Gastrocnemius medialis (tissue), 4 donors: ENCODE measurements around the gene ARL6IP6. TPM values are rescaled to one million over a fixed set of nuclear protein-coding genes. Genes with fewer than 3 reads are reported as not detected.
A peak's percentile ranks its signal among the peaks of the same experiment; 100 is the strongest.
"Not testable (repeated sequence)": the region's sequence is repeated elsewhere in the genome, so short reads cannot be mapped to it uniquely, and the experiment has no call there.

Experiments
- ATAC-seq, 2 donors: fragments of 150-250 bp; one replicate each; pipeline ENCODE4 v1.9.1; 2016
- DNase-seq, 2 donors: peaks; one replicate each; pipeline ENCODE4 v3.0.0-alpha.2; 2019
- H3K27ac ChIP-seq, 4 donors: fragments of 200-600 bp; sonication (generic); 1 replicate in 1 of 4; 2 replicates in 3 of 4; pipeline ENCODE4 v1.5.1; 2016 to 2018; ENCODE audit warnings: mild to moderate bottlenecking in 2 of 4, moderate library complexity in 1 of 4
- H3K27me3 ChIP-seq, 3 donors: fragments of 200-600 bp; sonication (generic) in 2 of 3; 1 replicate in 1 of 3; 2 replicates in 2 of 3; pipeline versions ENCODE4 v1.5.1 to v1.6.0; 2016 to 2019; ENCODE audit warnings: mild to moderate bottlenecking in 1 of 3, moderate library complexity in 1 of 3
- H3K36me3 ChIP-seq, 2 donors: fragments of 200-600 bp; sonication (generic) in 1 of 2; one replicate each; pipeline ENCODE4 v1.5.1; 2017 to 2018
- H3K4me1 ChIP-seq, 2 donors: fragments of 200-600 bp; sonication (generic) in 1 of 2; one replicate each; pipeline ENCODE4 v1.5.1; 2016 to 2017; ENCODE audit warnings: mild to moderate bottlenecking in 2 of 2
- H3K4me3 ChIP-seq, 4 donors: fragments of 200-600 bp; sonication (generic) in 3 of 4; 1 replicate in 1 of 4; 2 replicates in 3 of 4; pipeline ENCODE4 v1.5.1; 2016 to 2019; ENCODE audit warnings: mild to moderate bottlenecking in 2 of 4
- H3K9me3 ChIP-seq, 3 donors: fragments of 200-600 bp; sonication (generic) in 2 of 3; 1 replicate in 1 of 3; 2 replicates in 2 of 3; pipeline ENCODE4 v1.5.1; 2016 to 2019
- POLR2A ChIP-seq, 2 donors: fragments of 450-650 bp; IDR thresholded peaks; one replicate each; pipeline ENCODE4 v1.6.1; 2017; ENCODE audit warnings: antibody characterized with exemption in 2 of 2, mild to moderate bottlenecking in 2 of 2, moderate library complexity in 2 of 2
- in situ Hi-C, 4 donors: fragments of 200-750 bp; cut with MboI; loops; one replicate each; pipeline versions ENCODE4 v1.15.0 to v1.8.0; 2017; ENCODE audit warnings: low sequenced_read_pairs in 4 of 4
- intact Hi-C: fragments of 100-400 bp; cut with DNase I; formaldehyde crosslinking; loops from one replicate; pipeline ENCODE4 v1.15.1; 2023; ENCODE audit warnings: low total_unique reads
- total RNA-seq, 4 donors: library from RNA; depleted of rRNA; stranded (reverse); fragments of >200 nt; gene quantifications; one replicate each; pipeline versions ENCODE4 v1.1.0 to v1.2.3, GENCODE V29; 2016
- TF ChIP-seq, protein P1 (sequence below), 5 experiments: fragments of 450-650 bp in 3 of 5; fragments of 200-600 bp in 2 of 5; sonication (generic) in 2 of 5; IDR thresholded peaks in 4 of 5; conservative IDR thresholded peaks in 1 of 5; 1 replicate in 4 of 5; 2 replicates in 1 of 5; pipeline ENCODE4 v1.5.1; 2016 to 2019; ENCODE audit warnings: antibody characterized with exemption in 5 of 5, mild to moderate bottlenecking in 3 of 5, moderate library complexity in 3 of 5

ARL6IP6 gene
- total RNA-seq, 4 donors from 2014 or later = 4.4 to 7.5 (median 5.4) TPM

DNA sequence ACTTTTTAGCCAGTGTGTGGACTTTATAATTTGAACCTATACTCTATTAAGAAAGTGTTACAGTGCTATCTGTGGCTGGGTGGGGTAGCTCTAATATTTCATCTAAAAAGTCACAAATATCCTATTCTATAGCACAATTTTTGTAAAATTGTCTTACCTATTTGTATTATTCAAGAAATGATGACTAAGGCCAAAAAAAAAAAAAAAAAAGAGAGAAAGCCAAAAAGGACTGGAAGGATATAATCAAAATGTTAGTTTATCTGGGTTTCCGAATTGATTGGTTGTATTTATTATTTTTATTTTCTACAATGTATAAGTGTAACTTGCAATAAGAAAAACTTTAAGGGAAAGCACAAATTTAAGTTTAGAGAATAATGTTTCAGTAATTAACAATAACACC is 5.5 kb downstream of the ARL6IP6 start:
- no peak for TF ChIP-seq POLR2A (IDR thresholded peaks at IDR 0.05)
- TF ChIP-seq, protein P1, sequence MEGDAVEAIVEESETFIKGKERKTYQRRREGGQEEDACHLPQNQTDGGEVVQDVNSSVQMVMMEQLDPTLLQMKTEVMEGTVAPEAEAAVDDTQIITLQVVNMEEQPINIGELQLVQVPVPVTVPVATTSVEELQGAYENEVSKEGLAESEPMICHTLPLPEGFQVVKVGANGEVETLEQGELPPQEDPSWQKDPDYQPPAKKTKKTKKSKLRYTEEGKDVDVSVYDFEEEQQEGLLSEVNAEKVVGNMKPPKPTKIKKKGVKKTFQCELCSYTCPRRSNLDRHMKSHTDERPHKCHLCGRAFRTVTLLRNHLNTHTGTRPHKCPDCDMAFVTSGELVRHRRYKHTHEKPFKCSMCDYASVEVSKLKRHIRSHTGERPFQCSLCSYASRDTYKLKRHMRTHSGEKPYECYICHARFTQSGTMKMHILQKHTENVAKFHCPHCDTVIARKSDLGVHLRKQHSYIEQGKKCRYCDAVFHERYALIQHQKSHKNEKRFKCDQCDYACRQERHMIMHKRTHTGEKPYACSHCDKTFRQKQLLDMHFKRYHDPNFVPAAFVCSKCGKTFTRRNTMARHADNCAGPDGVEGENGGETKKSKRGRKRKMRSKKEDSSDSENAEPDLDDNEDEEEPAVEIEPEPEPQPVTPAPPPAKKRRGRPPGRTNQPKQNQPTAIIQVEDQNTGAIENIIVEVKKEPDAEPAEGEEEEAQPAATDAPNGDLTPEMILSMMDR (IDR thresholded peaks at IDR 0.05 in 4 of 5, conservative IDR thresholded peaks at IDR 0.05 in 1 of 5) = no peak
- in situ Hi-C loops (loop anchor here in 1 of 4 donors (10.0 to 25.0 kb wide), 2 partner anchors 539 to 887 kb away; partner anchors contain the start of gene ARL5A), intact Hi-C loops (no loop called here)
- Histone ChIP-seq H3K4me1 (peaks cover 15 to 18% of the 10 kb centered on the region in 2 donors), H3K27ac (no peak overlapping the region), H3K4me3 (no peak overlapping the region), H3K9me3 (no peaks in the 10 kb centered on the region), H3K27me3 (no peaks in the 10 kb centered on the region), H3K36me3 (no peaks in the 10 kb centered on the region)
- DNase-seq (no peak), ATAC-seq (no peak)

GRCh38 chr2:152729844-152730243 is 11.4 kb downstream of the ARL6IP6 start:
- Histone ChIP-seq H3K9me3 (no peaks in the 10 kb centered on the region), H3K4me3 (no peak overlapping the region), H3K4me1 (peaks cover 0 to 13% of the 10 kb centered on the region in 2 donors), H3K27me3 (no peaks in the 10 kb centered on the region), H3K36me3 (no peaks in the 10 kb centered on the region), H3K27ac (no peak overlapping the region)
- no peak for TF ChIP-seq POLR2A (IDR thresholded peaks at IDR 0.05)
- TF ChIP-seq, protein P1 (IDR thresholded peaks at IDR 0.05 in 4 of 5, conservative IDR thresholded peaks at IDR 0.05 in 1 of 5) = no peak
- DNase-seq = no peak
- ATAC-seq = no peak
- intact Hi-C loops = no loop called here
- in situ Hi-C loops = loop anchor here in 1 of 4 donors (10.0 kb wide), 1 partner anchor 545 kb away; no protein-coding TSS in a partner anchor

- in situ Hi-C loops = no loop called here
- DNase-seq (no peak), ATAC-seq (peak in 1 of 2 donors; percentile 55)
- no peak for TF ChIP-seq POLR2A (IDR thresholded peaks at IDR 0.05)
- TF ChIP-seq, protein P1 (IDR thresholded peaks at IDR 0.05 in 4 of 5, conservative IDR thresholded peaks at IDR 0.05 in 1 of 5) = no peak
- Histone ChIP-seq H3K9me3 (no peaks in the 10 kb centered on the region), H3K27me3 (no peaks in the 10 kb centered on the region), H3K4me1 (peaks cover 0 to 13% of the 10 kb centered on the region in 2 donors), H3K27ac (no peak overlapping the region), H3K36me3 (peaks cover 0 to 5% of the 10 kb centered on the region in 2 donors), H3K4me3 (no peak overlapping the region)
- intact Hi-C loops = no loop called here
These were observed 12.3 kb downstream of the ARL6IP6 start for GRCh38 chr2:152730591-152731333.

DNA sequence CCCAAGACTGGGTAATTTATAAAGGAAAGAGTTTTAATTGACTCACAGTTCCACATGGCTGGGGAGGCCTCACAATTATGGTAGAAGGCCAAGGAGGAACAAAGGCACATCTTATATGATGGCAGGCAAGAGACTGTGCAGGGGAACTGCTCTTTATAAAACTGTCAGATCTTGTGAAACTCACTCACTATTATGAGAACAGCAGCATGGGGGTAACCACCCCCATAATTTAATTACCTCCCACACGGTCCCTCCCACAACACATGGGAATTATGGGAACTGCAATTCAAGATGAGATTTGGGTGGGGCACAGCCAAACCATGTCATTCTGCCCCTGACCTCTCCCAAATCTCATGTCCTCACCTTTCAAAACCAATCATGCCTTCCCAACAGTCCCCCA is 19.1 kb downstream of the ARL6IP6 start:
- H3K27me3 ChIP-seq, ATAC-seq, H3K9me3 ChIP-seq, H3K4me3 ChIP-seq, DNase-seq, intact Hi-C loops, H3K4me1 ChIP-seq, in situ Hi-C loops, H3K27ac ChIP-seq: not testable (repeated sequence)
- peaks cover 0 to 27% of the 10 kb centered on the region in 2 donors for H3K36me3 ChIP-seq

- no peak for DNase-seq
- H3K4me3 ChIP-seq = no peak overlapping the region
- ATAC-seq = no peak
- no peaks in the 10 kb centered on the region for H3K4me1 ChIP-seq
- no peaks in the 10 kb centered on the region for H3K27me3 ChIP-seq
- intact Hi-C loops = no loop called here
- in situ Hi-C loops = no loop called here
- H3K27ac ChIP-seq = no peak overlapping the region
- peaks cover 0 to 27% of the 10 kb centered on the region in 2 donors for H3K36me3 ChIP-seq
- no peaks in the 10 kb centered on the region for H3K9me3 ChIP-seq
- TF ChIP-seq POLR2A (IDR thresholded peaks at IDR 0.05) = no peak
- TF ChIP-seq, protein P1 (IDR thresholded peaks at IDR 0.05 in 4 of 5, conservative IDR thresholded peaks at IDR 0.05 in 1 of 5) = no peak
These were observed 20.0 kb downstream of the ARL6IP6 start for GRCh38 chr2:152738438-152738837.

DNA sequence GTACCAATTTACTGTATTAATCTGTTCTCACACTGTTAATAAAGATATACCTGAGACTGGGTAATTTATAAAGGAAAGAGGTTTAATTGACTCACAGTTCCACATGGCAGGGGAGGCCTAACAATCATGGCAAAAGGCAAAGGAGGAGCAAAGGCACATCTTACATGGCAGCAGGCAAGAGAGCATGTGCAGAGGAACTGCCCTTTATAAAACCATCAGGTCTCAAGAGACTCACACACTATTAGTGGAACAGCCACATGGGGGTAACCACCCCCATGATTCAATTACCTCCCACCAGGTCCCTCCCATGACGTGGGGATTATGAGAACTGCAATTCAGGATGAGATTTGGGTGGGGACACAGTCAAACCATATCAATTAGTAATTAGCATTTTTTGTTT is 21.3 kb downstream of the ARL6IP6 start:
- H3K4me3 ChIP-seq, ATAC-seq, H3K9me3 ChIP-seq, H3K27ac ChIP-seq, in situ Hi-C loops, H3K4me1 ChIP-seq, intact Hi-C loops, H3K27me3 ChIP-seq, DNase-seq: not testable (repeated sequence)
- peaks cover 0 to 27% of the 10 kb centered on the region in 2 donors for H3K36me3 ChIP-seq
